HL-60 (cell line): ENCODE measurements around the gene ZNF275.

ENCODE experiments used
- TF ChIP-seq, protein P1 (sequence below): IDR thresholded peaks from 2 replicates; pipeline ENCODE4 v1.6.1; 2012; ENCODE audit warnings: low read depth; ENCODE audit not compliant: insufficient replicate concordance
- TF ChIP-seq, protein P2 (sequence below): IDR thresholded peaks from one replicate; pipeline ENCODE4 v1.5.1; 2011; ENCODE audit warnings: low read length, control low read depth, inconsistent platforms; ENCODE audit not compliant: insufficient read depth

DNA sequence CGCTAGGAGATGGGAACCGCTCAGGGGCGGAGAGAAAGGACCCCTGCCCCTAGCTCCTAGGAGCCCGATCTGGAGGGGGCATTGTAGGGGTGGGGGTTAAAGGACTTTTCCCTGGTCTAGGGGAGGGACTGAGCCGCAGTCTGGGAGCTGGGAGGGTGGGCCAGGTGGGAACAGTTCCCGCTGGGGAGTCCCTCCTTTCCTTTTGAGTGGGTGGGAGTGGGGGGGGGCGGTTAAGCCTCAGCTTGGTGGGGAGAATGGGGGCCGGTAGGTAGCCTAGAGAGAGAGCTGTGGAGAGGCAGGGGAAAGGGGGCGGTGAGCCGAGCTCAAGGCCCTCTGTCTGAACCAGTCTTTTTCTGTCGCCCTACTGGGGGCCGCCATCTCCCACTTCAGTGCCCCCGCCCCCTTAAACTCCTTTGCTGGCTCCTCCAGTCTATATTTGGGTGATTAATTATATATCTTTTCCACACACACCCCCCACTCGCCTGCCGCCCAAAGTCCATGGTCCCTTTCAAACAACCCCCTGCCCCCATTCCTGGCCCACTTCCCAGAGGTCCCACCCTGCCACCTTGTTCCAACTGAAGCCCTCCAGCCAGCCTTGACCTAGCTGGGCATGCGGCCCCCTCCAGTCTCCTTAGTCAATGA, 822 bp downstream of the ZNF275 start:
- TF ChIP-seq, protein P1, sequence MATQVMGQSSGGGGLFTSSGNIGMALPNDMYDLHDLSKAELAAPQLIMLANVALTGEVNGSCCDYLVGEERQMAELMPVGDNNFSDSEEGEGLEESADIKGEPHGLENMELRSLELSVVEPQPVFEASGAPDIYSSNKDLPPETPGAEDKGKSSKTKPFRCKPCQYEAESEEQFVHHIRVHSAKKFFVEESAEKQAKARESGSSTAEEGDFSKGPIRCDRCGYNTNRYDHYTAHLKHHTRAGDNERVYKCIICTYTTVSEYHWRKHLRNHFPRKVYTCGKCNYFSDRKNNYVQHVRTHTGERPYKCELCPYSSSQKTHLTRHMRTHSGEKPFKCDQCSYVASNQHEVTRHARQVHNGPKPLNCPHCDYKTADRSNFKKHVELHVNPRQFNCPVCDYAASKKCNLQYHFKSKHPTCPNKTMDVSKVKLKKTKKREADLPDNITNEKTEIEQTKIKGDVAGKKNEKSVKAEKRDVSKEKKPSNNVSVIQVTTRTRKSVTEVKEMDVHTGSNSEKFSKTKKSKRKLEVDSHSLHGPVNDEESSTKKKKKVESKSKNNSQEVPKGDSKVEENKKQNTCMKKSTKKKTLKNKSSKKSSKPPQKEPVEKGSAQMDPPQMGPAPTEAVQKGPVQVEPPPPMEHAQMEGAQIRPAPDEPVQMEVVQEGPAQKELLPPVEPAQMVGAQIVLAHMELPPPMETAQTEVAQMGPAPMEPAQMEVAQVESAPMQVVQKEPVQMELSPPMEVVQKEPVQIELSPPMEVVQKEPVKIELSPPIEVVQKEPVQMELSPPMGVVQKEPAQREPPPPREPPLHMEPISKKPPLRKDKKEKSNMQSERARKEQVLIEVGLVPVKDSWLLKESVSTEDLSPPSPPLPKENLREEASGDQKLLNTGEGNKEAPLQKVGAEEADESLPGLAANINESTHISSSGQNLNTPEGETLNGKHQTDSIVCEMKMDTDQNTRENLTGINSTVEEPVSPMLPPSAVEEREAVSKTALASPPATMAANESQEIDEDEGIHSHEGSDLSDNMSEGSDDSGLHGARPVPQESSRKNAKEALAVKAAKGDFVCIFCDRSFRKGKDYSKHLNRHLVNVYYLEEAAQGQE: no peak
- TF ChIP-seq, protein P2, sequence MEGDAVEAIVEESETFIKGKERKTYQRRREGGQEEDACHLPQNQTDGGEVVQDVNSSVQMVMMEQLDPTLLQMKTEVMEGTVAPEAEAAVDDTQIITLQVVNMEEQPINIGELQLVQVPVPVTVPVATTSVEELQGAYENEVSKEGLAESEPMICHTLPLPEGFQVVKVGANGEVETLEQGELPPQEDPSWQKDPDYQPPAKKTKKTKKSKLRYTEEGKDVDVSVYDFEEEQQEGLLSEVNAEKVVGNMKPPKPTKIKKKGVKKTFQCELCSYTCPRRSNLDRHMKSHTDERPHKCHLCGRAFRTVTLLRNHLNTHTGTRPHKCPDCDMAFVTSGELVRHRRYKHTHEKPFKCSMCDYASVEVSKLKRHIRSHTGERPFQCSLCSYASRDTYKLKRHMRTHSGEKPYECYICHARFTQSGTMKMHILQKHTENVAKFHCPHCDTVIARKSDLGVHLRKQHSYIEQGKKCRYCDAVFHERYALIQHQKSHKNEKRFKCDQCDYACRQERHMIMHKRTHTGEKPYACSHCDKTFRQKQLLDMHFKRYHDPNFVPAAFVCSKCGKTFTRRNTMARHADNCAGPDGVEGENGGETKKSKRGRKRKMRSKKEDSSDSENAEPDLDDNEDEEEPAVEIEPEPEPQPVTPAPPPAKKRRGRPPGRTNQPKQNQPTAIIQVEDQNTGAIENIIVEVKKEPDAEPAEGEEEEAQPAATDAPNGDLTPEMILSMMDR: no peak
